Transverse colon (tissue), 4 donors: Measurements from ENCODE around the gene RAB19. TPM values are rescaled to one million over a fixed set of nuclear protein-coding genes. Genes with fewer than 3 reads are reported as not detected.

ENCODE experiments used
- DNase-seq: peaks from one replicate; pipeline ENCODE4 v3.0.0-alpha.2; 2019
- H3K27ac ChIP-seq, 4 donors: fragments of 200-600 bp; sonication (generic); 2 replicates each; pipeline ENCODE4 v1.5.1; 2016 to 2018; ENCODE audit warnings: inconsistent platforms in 4 of 4
- H3K27me3 ChIP-seq: fragments of 200-600 bp; sonication (generic); 2 replicates; pipeline ENCODE4 v1.5.1; 2017; ENCODE audit warnings: inconsistent platforms
- H3K36me3 ChIP-seq, 4 donors: fragments of 200-600 bp; sonication (generic); 2 replicates each; pipeline ENCODE4 v1.5.1; 2017 to 2019; ENCODE audit warnings: inconsistent platforms in 4 of 4
- H3K4me1 ChIP-seq, 4 donors: fragments of 200-600 bp; sonication (generic); 2 replicates each; pipeline ENCODE4 v1.5.1; 2017 to 2020; ENCODE audit warnings: inconsistent platforms in 4 of 4
- H3K4me3 ChIP-seq, 4 donors: fragments of 200-600 bp; sonication (generic); 1 replicate in 1 of 4; 2 replicates in 3 of 4; pipeline versions ENCODE4 v1.5.1 to v1.6.1; 2017 to 2019; ENCODE audit warnings: inconsistent platforms in 4 of 4
- H3K9me3 ChIP-seq, 2 donors: fragments of 200-600 bp; sonication (generic); 2 replicates each; pipeline ENCODE4 v1.5.1; 2017 to 2019; ENCODE audit warnings: inconsistent platforms in 2 of 2
- CTCF ChIP-seq, 5 experiments: fragments of 200-600 bp in 3 of 5; fragments of 450-650 bp in 2 of 5; sonication (generic) in 3 of 5; IDR thresholded peaks; 1 replicate in 2 of 5; 2 replicates in 3 of 5; pipeline ENCODE4 v1.5.1; 2016 to 2017; ENCODE audit warnings: antibody characterized with exemption in 5 of 5, inconsistent platforms in 3 of 5, mild to moderate bottlenecking in 2 of 5, moderate library complexity in 1 of 5
- EP300 ChIP-seq: sonication (generic); formaldehyde crosslinking; IDR thresholded peaks from one replicate; pipeline ENCODE4 v1.6.1; 2017; ENCODE audit warnings: antibody characterized with exemption, low read depth
- POLR2A ChIP-seq: fragments of 450-650 bp; IDR thresholded peaks from one replicate; pipeline ENCODE4 v1.6.1; 2016; ENCODE audit warnings: antibody characterized with exemption, mild to moderate bottlenecking, moderate library complexity
- POLR2AphosphoS5 ChIP-seq, 3 donors: sonication (generic); formaldehyde crosslinking; IDR thresholded peaks; one replicate each; pipeline ENCODE4 v1.6.1; 2016; ENCODE audit warnings: antibody characterized with exemption in 3 of 3
- WGBS, 2 donors: methylation state at CpG; one replicate each; pipeline ENCODE4 v1.1.5; 2018; ENCODE audit warnings: low coverage in 1 of 2; 5-methylcytosine and 5-hydroxymethylcytosine counted together
- in situ Hi-C, 4 donors: fragments of 200-750 bp; cut with MboI; loops; one replicate each; pipeline versions ENCODE4 v1.15.0 to v1.15.1; 2017; ENCODE audit warnings: low sequenced_read_pairs in 3 of 4, low pct_ligation_motif_present in 1 of 4, low pct_unique_long_range_greater_than_20kb in 1 of 4
- intact Hi-C: fragments of 100-400 bp; cut with DNase I; formaldehyde crosslinking; loops from one replicate; pipeline ENCODE4 v1.15.1; 2023; ENCODE audit warnings: low total_unique reads
- total RNA-seq, 4 donors: library from RNA; depleted of rRNA; stranded (reverse); fragments of >200 nt; gene quantifications; one replicate each; pipeline ENCODE4 v1.1.0, GENCODE V29; 2016

The RAB19 gene
- total RNA-seq, 4 donors from 2014 or later = 10.3 to 87.9 (median 18.9) TPM

GRCh38 chr7:140375323-140375722 is 28.5 kb upstream of the RAB19 start:
- DNase-seq = no peak
- Histone ChIP-seq H3K9me3 (no peaks in the 10 kb centered on the region), H3K4me1 (no peaks in the 10 kb centered on the region), H3K36me3 (peaks cover 0 to 27% (median 7%) of the 10 kb centered on the region in 4 donors), H3K27ac (no peak overlapping the region), H3K4me3 (no peak overlapping the region), H3K27me3 (no peaks in the 10 kb centered on the region)
- in situ Hi-C loops (no loop called here), intact Hi-C loops (no loop called here)
- 92 to 100% methylated on average over 6 to 9 of the region's 9 CpGs for WGBS, 2 donors
- TF ChIP-seq EP300 = no peak
- no peak for TF ChIP-seq CTCF (IDR thresholded peaks at IDR 0.05)
- TF ChIP-seq POLR2A = no peak
- no peak for TF ChIP-seq POLR2AphosphoS5 (IDR thresholded peaks at IDR 0.05)

GRCh38 chr7:140375892-140376730 is 27.7 kb upstream of the RAB19 start:
- Histone ChIP-seq H3K9me3 (no peaks in the 10 kb centered on the region), H3K4me3 (no peak overlapping the region), H3K4me1 (no peaks in the 10 kb centered on the region), H3K36me3 (peaks cover 0 to 28% (median 7%) of the 10 kb centered on the region in 4 donors), H3K27ac (no peak overlapping the region), H3K27me3 (no peaks in the 10 kb centered on the region)
- no peak for DNase-seq
- WGBS, 2 donors = 60 to 74% methylated on average over 1 to 8 of the region's 8 CpGs
- intact Hi-C loops = no loop called here
- TF ChIP-seq POLR2A (no peak), POLR2AphosphoS5 (IDR thresholded peaks at IDR 0.05) (no peak), CTCF (IDR thresholded peaks at IDR 0.05) (no peak), EP300 (no peak)
- in situ Hi-C loops = no loop called here

GRCh38 chr7:140383954-140384713 is 19.7 kb upstream of the RAB19 start:
- H3K36me3 ChIP-seq = peaks cover 0 to 17% (median 8%) of the 10 kb centered on the region in 4 donors
- no peaks in the 10 kb centered on the region for H3K27me3 ChIP-seq
- H3K27ac ChIP-seq = no peak overlapping the region
- H3K4me1 ChIP-seq = peaks cover 0 to 12% (median 4%) of the 10 kb centered on the region in 4 donors
- DNase-seq = no peak
- H3K9me3 ChIP-seq = no peaks in the 10 kb centered on the region
- 97 to 98% methylated on average over 6 of the region's 6 CpGs for WGBS, 2 donors
- no peak overlapping the region for H3K4me3 ChIP-seq
- in situ Hi-C loops (no loop called here), intact Hi-C loops (no loop called here)
- no peak for TF ChIP-seq POLR2A
- TF ChIP-seq CTCF (IDR thresholded peaks at IDR 0.05) = no peak
- no peak for TF ChIP-seq POLR2AphosphoS5 (IDR thresholded peaks at IDR 0.05)
- TF ChIP-seq EP300 = no peak

GRCh38 chr7:140384894-140385545 is 18.8 kb upstream of the RAB19 start:
- Histone ChIP-seq H3K27me3 (no peaks in the 10 kb centered on the region), H3K27ac (no peak overlapping the region), H3K36me3 (peaks cover 0 to 11% (median 4%) of the 10 kb centered on the region in 4 donors), H3K4me3 (no peak overlapping the region), H3K4me1 (peaks cover 0 to 14% (median 4%) of the 10 kb centered on the region in 4 donors), H3K9me3 (no peaks in the 10 kb centered on the region)
- WGBS, 2 donors = 74 to 86% methylated on average over 1 of the region's 1 CpG
- DNase-seq = no peak
- in situ Hi-C loops = no loop called here
- TF ChIP-seq POLR2A (no peak), POLR2AphosphoS5 (IDR thresholded peaks at IDR 0.05) (no peak), EP300 (no peak), CTCF (IDR thresholded peaks at IDR 0.05) (no peak)
- intact Hi-C loops = no loop called here
